Loucy (cell line): ENCODE results near the gene MTNR1B.

Experiments
- H2AFZ ChIP-seq: fragments of 200-600 bp; sonication (generic); 2 replicates; pipeline ENCODE4 v1.6.0; 2016; ENCODE audit warnings: antibody characterized with exemption, mild to moderate bottlenecking, low read length, moderate library complexity
- H3F3A ChIP-seq: fragments of 200-600 bp; 2 replicates; pipeline ENCODE4 v1.6.0; 2016; ENCODE audit warnings: antibody characterized with exemption, low read depth, mild to moderate bottlenecking
- H3K27me3 ChIP-seq: fragments of 200-600 bp; sonication (generic); 2 replicates; pipeline ENCODE4 v1.6.1; 2014; ENCODE audit warnings: low read length, mild to moderate bottlenecking; ENCODE audit not compliant: insufficient read depth, poor library complexity, severe bottlenecking
- H3K36me3 ChIP-seq: fragments of 200-600 bp; sonication (generic); 2 replicates; pipeline ENCODE4 v1.6.1; 2016; ENCODE audit warnings: low read length; ENCODE audit not compliant: insufficient read depth
- H3K4me1 ChIP-seq: fragments of 200-600 bp; sonication (generic); 2 replicates; pipeline ENCODE4 v1.5.1; 2014; ENCODE audit warnings: low read length, mild to moderate bottlenecking; ENCODE audit not compliant: insufficient read depth, poor library complexity, severe bottlenecking
- H3K4me2 ChIP-seq: fragments of 200-600 bp; sonication (generic); 2 replicates; pipeline ENCODE4 v1.6.0; 2014; ENCODE audit warnings: antibody characterized with exemption, low read length, low read depth, mild to moderate bottlenecking; ENCODE audit not compliant: poor library complexity, severe bottlenecking
- H3K4me3 ChIP-seq: fragments of 200-600 bp; sonication (generic); 2 replicates; pipeline ENCODE4 v1.5.1; 2014; ENCODE audit warnings: low read length, mild to moderate bottlenecking, mixed read lengths; ENCODE audit not compliant: poor library complexity, severe bottlenecking
- H3K79me2 ChIP-seq: fragments of 200-600 bp; sonication (generic); 2 replicates; pipeline ENCODE4 v1.6.1; 2014; ENCODE audit warnings: low read length; ENCODE audit not compliant: insufficient read depth
- H3K9ac ChIP-seq: fragments of 200-600 bp; sonication (generic); 2 replicates; pipeline ENCODE4 v1.6.0; 2014; ENCODE audit warnings: mild to moderate bottlenecking, low read depth, low read length, moderate library complexity; ENCODE audit not compliant: poor library complexity, severe bottlenecking
- H3K9me2 ChIP-seq: fragments of 200-600 bp; sonication (generic); replicated peaks from 2 replicates; pipeline ENCODE4 v1.6.1; 2016; ENCODE audit warnings: low read depth, low read length, mixed read lengths
- H3K9me3 ChIP-seq: fragments of 200-600 bp; sonication (generic); 2 replicates; pipeline ENCODE4 v1.6.1; 2014; ENCODE audit warnings: mild to moderate bottlenecking, antibody characterized with exemption, low read length, low read depth; ENCODE audit not compliant: insufficient read depth
- H4K20me1 ChIP-seq: fragments of 200-600 bp; sonication (generic); 2 replicates; pipeline ENCODE4 v1.6.0; 2014; ENCODE audit warnings: antibody characterized with exemption, low read length, mild to moderate bottlenecking; ENCODE audit not compliant: insufficient read depth, poor library complexity, severe bottlenecking
- EZH2phosphoT487 ChIP-seq: fragments of 200-600 bp; IDR thresholded peaks from 2 replicates; pipeline ENCODE4 v1.6.1; 2018; ENCODE audit warnings: antibody characterized with exemption, mild to moderate bottlenecking, moderate library complexity, borderline replicate concordance
- TF ChIP-seq, protein P1 (sequence below): fragments of 200-600 bp; sonication (generic); conservative IDR thresholded peaks from 2 replicates; pipeline ENCODE4 v1.5.1; 2014; ENCODE audit warnings: mild to moderate bottlenecking, antibody characterized with exemption, low read length

Gene MTNR1B

DNA sequence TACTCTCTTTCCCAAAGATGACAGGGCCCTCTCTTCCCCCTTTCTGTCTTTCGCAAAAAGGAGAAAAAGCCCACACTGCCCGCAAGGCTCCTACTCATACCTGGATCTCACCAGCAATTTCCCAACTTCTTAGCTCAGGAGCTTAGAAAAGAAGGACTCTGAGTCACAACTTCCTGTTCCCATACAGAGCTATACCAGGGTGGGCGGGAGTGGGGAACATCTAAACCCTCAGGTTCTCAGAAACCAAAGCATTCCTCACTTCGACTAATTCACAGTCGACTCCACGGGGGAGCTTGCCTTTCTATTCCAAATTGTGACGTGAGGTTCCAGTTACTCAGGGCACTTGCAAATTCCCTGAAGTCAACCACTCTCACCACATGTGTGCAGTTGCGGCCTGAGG is 61.9 kb downstream of the MTNR1B start:
- Histone ChIP-seq H4K20me1 (no peaks in the 10 kb centered on the region), H3K27me3 (no peaks in the 10 kb centered on the region), H3K4me2 (no peak overlapping the region), H3K4me1 (no peaks in the 10 kb centered on the region), H2AFZ (no peak overlapping the region), H3K9me2 (no peaks in the 10 kb centered on the region), H3F3A (no peaks in the 10 kb centered on the region), H3K36me3 (no peaks in the 10 kb centered on the region), H3K9me3 (no peaks in the 10 kb centered on the region), H3K4me3 (no peak overlapping the region), H3K79me2 (no peaks in the 10 kb centered on the region), H3K9ac (no peak overlapping the region)
- TF ChIP-seq, protein P1, sequence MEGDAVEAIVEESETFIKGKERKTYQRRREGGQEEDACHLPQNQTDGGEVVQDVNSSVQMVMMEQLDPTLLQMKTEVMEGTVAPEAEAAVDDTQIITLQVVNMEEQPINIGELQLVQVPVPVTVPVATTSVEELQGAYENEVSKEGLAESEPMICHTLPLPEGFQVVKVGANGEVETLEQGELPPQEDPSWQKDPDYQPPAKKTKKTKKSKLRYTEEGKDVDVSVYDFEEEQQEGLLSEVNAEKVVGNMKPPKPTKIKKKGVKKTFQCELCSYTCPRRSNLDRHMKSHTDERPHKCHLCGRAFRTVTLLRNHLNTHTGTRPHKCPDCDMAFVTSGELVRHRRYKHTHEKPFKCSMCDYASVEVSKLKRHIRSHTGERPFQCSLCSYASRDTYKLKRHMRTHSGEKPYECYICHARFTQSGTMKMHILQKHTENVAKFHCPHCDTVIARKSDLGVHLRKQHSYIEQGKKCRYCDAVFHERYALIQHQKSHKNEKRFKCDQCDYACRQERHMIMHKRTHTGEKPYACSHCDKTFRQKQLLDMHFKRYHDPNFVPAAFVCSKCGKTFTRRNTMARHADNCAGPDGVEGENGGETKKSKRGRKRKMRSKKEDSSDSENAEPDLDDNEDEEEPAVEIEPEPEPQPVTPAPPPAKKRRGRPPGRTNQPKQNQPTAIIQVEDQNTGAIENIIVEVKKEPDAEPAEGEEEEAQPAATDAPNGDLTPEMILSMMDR: no peak
- no peak for TF ChIP-seq EZH2phosphoT487
